Activated naive CD8-positive, alpha-beta T cell (primary cell): Measurements from ENCODE around the gene NTN1.

ENCODE experiments used
- H3K27ac Mint-ChIP-seq: one replicate; pipeline ENCODE4 v1.8.0; 2021; ENCODE audit warnings: mixed read lengths
- H3K27me3 Mint-ChIP-seq: one replicate; pipeline ENCODE4 v1.8.0; 2021; ENCODE audit warnings: mixed read lengths
- H3K36me3 Mint-ChIP-seq: one replicate; pipeline ENCODE4 v1.8.0; 2021; ENCODE audit warnings: mixed read lengths
- H3K4me1 Mint-ChIP-seq: one replicate; pipeline ENCODE4 v1.8.0; 2021; ENCODE audit warnings: low read depth, mixed read lengths
- H3K4me3 Mint-ChIP-seq: one replicate; pipeline ENCODE4 v1.8.0; 2021; ENCODE audit warnings: mild to moderate bottlenecking, mixed read lengths
- H3K9me3 Mint-ChIP-seq: one replicate; pipeline ENCODE4 v1.8.0; 2021; ENCODE audit warnings: low read depth, mixed read lengths

The NTN1 gene

GRCh38 chr17:9205520-9206409, 184.5 kb downstream of the NTN1 start:
- H3K27ac Mint-ChIP-seq = no peak overlapping the region

GRCh38 chr17:9206410-9206703, 185.0 kb downstream of the NTN1 start:
- Mint-ChIP-seq H3K27me3 (peaks cover 2% of the 10 kb centered on the region), H3K4me3 (no peak overlapping the region), H3K36me3 (no peaks in the 10 kb centered on the region), H3K4me1 (no peaks in the 10 kb centered on the region), H3K9me3 (no peaks in the 10 kb centered on the region), H3K27ac (no peak overlapping the region)

More at GRCh38 chr17:9205520-9206409, 184.5 kb downstream of the NTN1 start:
- H3K27me3 Mint-ChIP-seq = peaks cover 2% of the 10 kb centered on the region
- H3K9me3 Mint-ChIP-seq = no peaks in the 10 kb centered on the region
- no peak overlapping the region for H3K4me3 Mint-ChIP-seq
- no peaks in the 10 kb centered on the region for H3K4me1 Mint-ChIP-seq
- no peaks in the 10 kb centered on the region for H3K36me3 Mint-ChIP-seq

- H3K27ac Mint-ChIP-seq = no peak overlapping the region
- H3K4me1 Mint-ChIP-seq = no peaks in the 10 kb centered on the region
- H3K9me3 Mint-ChIP-seq = no peaks in the 10 kb centered on the region
- no peak overlapping the region for H3K4me3 Mint-ChIP-seq
- no peaks in the 10 kb centered on the region for H3K27me3 Mint-ChIP-seq
- no peaks in the 10 kb centered on the region for H3K36me3 Mint-ChIP-seq
Measured at GRCh38 chr17:9206741-9207332, 185.5 kb downstream of the NTN1 start.

- H3K27ac Mint-ChIP-seq = no peak overlapping the region
- H3K36me3 Mint-ChIP-seq = no peaks in the 10 kb centered on the region
- no peaks in the 10 kb centered on the region for H3K9me3 Mint-ChIP-seq
- no peaks in the 10 kb centered on the region for H3K27me3 Mint-ChIP-seq
- no peak overlapping the region for H3K4me3 Mint-ChIP-seq
- no peaks in the 10 kb centered on the region for H3K4me1 Mint-ChIP-seq
Measured at GRCh38 chr17:9208381-9209105, 187.2 kb downstream of the NTN1 start.

GRCh38 chr17:9209347-9209746, 188.0 kb downstream of the NTN1 start:
- Mint-ChIP-seq H3K9me3 (no peaks in the 10 kb centered on the region), H3K4me3 (no peak overlapping the region), H3K4me1 (no peaks in the 10 kb centered on the region), H3K27ac (no peak overlapping the region), H3K36me3 (no peaks in the 10 kb centered on the region), H3K27me3 (no peaks in the 10 kb centered on the region)

GRCh38 chr17:9209781-9210370, 188.6 kb downstream of the NTN1 start:
- Mint-ChIP-seq H3K4me3 (no peak overlapping the region), H3K27ac (no peak overlapping the region), H3K4me1 (no peaks in the 10 kb centered on the region), H3K9me3 (no peaks in the 10 kb centered on the region), H3K36me3 (no peaks in the 10 kb centered on the region), H3K27me3 (no peaks in the 10 kb centered on the region)

GRCh38 chr17:9211133-9211765, 189.9 kb downstream of the NTN1 start:
- Mint-ChIP-seq H3K9me3 (peaks cover 11% of the 10 kb centered on the region), H3K36me3 (peaks cover 5% of the 10 kb centered on the region), H3K27ac (no peak overlapping the region), H3K4me1 (no peaks in the 10 kb centered on the region), H3K4me3 (no peak overlapping the region), H3K27me3 (no peaks in the 10 kb centered on the region)

- peaks cover 8% of the 10 kb centered on the region for H3K36me3 Mint-ChIP-seq
- peaks cover 18% of the 10 kb centered on the region for H3K9me3 Mint-ChIP-seq
- H3K27me3 Mint-ChIP-seq = peaks cover 1% of the 10 kb centered on the region
- no peak overlapping the region for H3K4me3 Mint-ChIP-seq
- no peaks in the 10 kb centered on the region for H3K4me1 Mint-ChIP-seq
- no peak overlapping the region for H3K27ac Mint-ChIP-seq
Measured at GRCh38 chr17:9212376-9213302, 191.3 kb downstream of the NTN1 start.

GRCh38 chr17:9213303-9213640, 192.0 kb downstream of the NTN1 start:
- Mint-ChIP-seq H3K4me1 (no peaks in the 10 kb centered on the region), H3K36me3 (peaks cover 8% of the 10 kb centered on the region), H3K9me3 (peaks cover 18% of the 10 kb centered on the region), H3K27ac (no peak overlapping the region), H3K4me3 (no peak overlapping the region), H3K27me3 (peaks cover 1% of the 10 kb centered on the region)

GRCh38 chr17:9215465-9215864, 194.2 kb downstream of the NTN1 start:
- Mint-ChIP-seq H3K4me1 (no peaks in the 10 kb centered on the region), H3K4me3 (no peak overlapping the region), H3K36me3 (peaks cover 8% of the 10 kb centered on the region), H3K9me3 (peaks cover 18% of the 10 kb centered on the region), H3K27me3 (peaks cover 1% of the 10 kb centered on the region), H3K27ac (no peak overlapping the region)

GRCh38 chr17:9217151-9218056, 196.1 kb downstream of the NTN1 start:
- H3K4me1 Mint-ChIP-seq = no peaks in the 10 kb centered on the region
- H3K27me3 Mint-ChIP-seq = peaks cover 1% of the 10 kb centered on the region
- peaks cover 8% of the 10 kb centered on the region for H3K36me3 Mint-ChIP-seq
- H3K4me3 Mint-ChIP-seq = no peak overlapping the region
- H3K27ac Mint-ChIP-seq = no peak overlapping the region
- peaks cover 18% of the 10 kb centered on the region for H3K9me3 Mint-ChIP-seq

- peaks cover 1% of the 10 kb centered on the region for H3K27me3 Mint-ChIP-seq
- no peak overlapping the region for H3K27ac Mint-ChIP-seq
- no peak overlapping the region for H3K4me3 Mint-ChIP-seq
- H3K36me3 Mint-ChIP-seq = peaks cover 8% of the 10 kb centered on the region
- no peaks in the 10 kb centered on the region for H3K4me1 Mint-ChIP-seq
- peaks cover 18% of the 10 kb centered on the region for H3K9me3 Mint-ChIP-seq
Measured at GRCh38 chr17:9218064-9218635, 196.8 kb downstream of the NTN1 start.

- Mint-ChIP-seq H3K27ac (no peak overlapping the region), H3K27me3 (peaks cover 1% of the 10 kb centered on the region), H3K4me1 (no peaks in the 10 kb centered on the region), H3K9me3 (peaks cover 18% of the 10 kb centered on the region), H3K36me3 (peaks cover 8% of the 10 kb centered on the region), H3K4me3 (no peak overlapping the region)
Measured at GRCh38 chr17:9218911-9219310, 197.6 kb downstream of the NTN1 start.
